ENCODE results near the gene RIPK4.

RIPK4 gene

GRCh38 chr21:41769521-41769920 is 2.7 kb upstream of the RIPK4 start:
- no peak for DNase-seq

- DNase-seq: no peak
These were observed 2.3 kb upstream of the RIPK4 start for GRCh38 chr21:41769111-41769510.

- no peak for DNase-seq
These were observed 1.7 kb upstream of the RIPK4 start for GRCh38 chr21:41768437-41769042.

- no peak for DNase-seq
These were observed 969 bp upstream of the RIPK4 start for GRCh38 chr21:41767606-41768436.

GRCh38 chr21:41765973-41766882 is 624 bp downstream of the RIPK4 start:
- DNase-seq: no peak

GRCh38 chr21:41765420-41765821 is 1.4 kb downstream of the RIPK4 start:
- DNase-seq: no peak

GRCh38 chr21:41764558-41765419 is 2.1 kb downstream of the RIPK4 start:
- DNase-seq: no peak

- DNase-seq: no peak
These were observed 2.9 kb downstream of the RIPK4 start for GRCh38 chr21:41763996-41764395.

GRCh38 chr21:41763398-41763931 is 3.4 kb downstream of the RIPK4 start:
- DNase-seq: no peak

GRCh38 chr21:41762753-41763152 is 4.1 kb downstream of the RIPK4 start:
- DNase-seq: no peak

- DNase-seq: no peak
These were observed 4.8 kb downstream of the RIPK4 start for GRCh38 chr21:41761934-41762635.

- DNase-seq: no peak
These were observed 5.5 kb downstream of the RIPK4 start for GRCh38 chr21:41761211-41761933.

- DNase-seq: no peak
These were observed 6.4 kb downstream of the RIPK4 start for GRCh38 chr21:41760411-41760810.

GRCh38 chr21:41759926-41760325 is 6.9 kb downstream of the RIPK4 start:
- no peak for DNase-seq

GRCh38 chr21:41759214-41759840 is 7.5 kb downstream of the RIPK4 start:
- DNase-seq: no peak

GRCh38 chr21:41758550-41758949 is 8.3 kb downstream of the RIPK4 start:
- DNase-seq: no peak

- no peak for DNase-seq
These were observed 10.7 kb downstream of the RIPK4 start for GRCh38 chr21:41755934-41756773.

Data from amygdala (tissue), 56 donors.